ENCODE data around the gene CEACAM16. TPM values are rescaled to one million over a fixed set of nuclear protein-coding genes. Genes with fewer than 3 reads are reported as not detected.

Gene CEACAM16
- total and polyA plus RNA-seq, 10 of the 15 experiments (the other 5 are each of a cell fraction or from before 2014, with no cell fraction given) = not detected

DNA sequence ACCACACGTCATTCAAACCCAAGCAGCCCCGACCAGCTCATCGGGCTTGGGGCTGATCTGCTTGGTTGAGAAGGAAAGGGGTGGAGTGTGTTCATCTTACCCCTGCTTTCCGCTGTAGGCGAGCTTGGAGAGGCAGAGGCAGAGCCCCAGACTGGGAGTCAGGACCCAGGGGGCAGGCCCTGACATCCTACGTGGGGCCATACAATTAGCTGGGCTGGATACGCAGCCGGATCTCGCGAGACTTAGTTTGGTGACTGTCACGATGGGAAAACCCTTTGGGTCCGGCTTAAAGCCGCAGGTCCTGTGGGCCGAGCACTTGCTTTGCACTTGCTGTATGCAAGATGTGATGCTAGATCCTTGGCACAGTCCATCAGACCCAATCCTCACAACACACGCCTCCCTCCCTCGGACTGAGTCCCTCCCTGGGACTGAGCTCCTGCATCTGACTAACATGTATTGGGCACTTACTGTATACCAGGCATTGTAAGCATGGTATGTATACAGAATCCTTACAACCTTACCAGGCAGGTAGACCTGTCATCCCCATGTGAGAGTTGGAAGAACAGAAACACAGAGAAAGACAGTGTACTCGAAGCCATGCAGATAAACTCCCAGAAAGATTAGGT, 3.7 kb downstream of the CEACAM16 start (continued):
- no peak for TF ChIP-seq SRF (IDR thresholded peaks at IDR 0.05; ENCODE audit: low read depth in 2 of 2, low read length in 2 of 2)

- intact Hi-C loops (cut with micrococcal nuclease; ENCODE audit: unreplicated experiment) (no loop called here), in situ Hi-C loops (cut with MboI) (no loop called here)
- no peaks in the 10 kb centered on the region for H3K27me3 ChIP-seq (replicated peaks in 1 of 2; ENCODE audit: control insufficient read depth in 2 of 2, insufficient read depth in 2 of 2, low read length in 1 of 2)
- POLR2A ChIA-PET = no interaction called here
- 71% methylated on average over 21 of the region's 28 CpGs for WGBS (ENCODE audit: insufficient coverage, insufficient replicate concordance, low lambda C conversion rate, missing lambda C conversion rate)
- no peak overlapping the region for H3K4me3 ChIP-seq
- SMC1A ChIA-PET (ENCODE audit: uncharacterized antibody, unreplicated experiment) = interaction anchor here (1.4 kb wide), 1 partner anchor 104 kb away, joined by 3 read pairs; no protein-coding TSS in a partner anchor
- no peaks in the 10 kb centered on the region for H3K79me2 ChIP-seq (ENCODE audit: control insufficient read depth, insufficient read depth, low read length)
- H3K9me3 ChIP-seq (replicated peaks; ENCODE audit: control insufficient read depth, insufficient read depth, low read length) = no peaks in the 10 kb centered on the region
- no peaks in the 10 kb centered on the region for H3K36me3 ChIP-seq (ENCODE audit: control insufficient read depth in 2 of 2, insufficient read depth in 2 of 2, low read length in 1 of 2)
- CTCF ChIA-PET = no interaction called here
- no peak overlapping the region for H3K27ac ChIP-seq (ENCODE audit: control insufficient read depth, insufficient read depth)
- H3K4me1 ChIP-seq (ENCODE audit: control insufficient read depth, insufficient read depth, low read length) = no peaks in the 10 kb centered on the region; the same call in 1 of the 2 replicates
- no TSS peak for BruUV-seq (replicated peaks)
- no peak overlapping the region for H3K9ac ChIP-seq (ENCODE audit: control insufficient read depth, insufficient read depth, low read length)
- H4K20me1 ChIP-seq (ENCODE audit: control insufficient read depth, insufficient read depth) = no peaks in the 10 kb centered on the region
- H2AFZ ChIP-seq (ENCODE audit: control insufficient read depth, low read depth, low read length) = no peak overlapping the region
- no peak for FAIRE-seq
- DNase-seq (ENCODE audit: low read depth, low spot score) = no peak
- ATAC-seq = no peak
- H3K4me2 ChIP-seq (ENCODE audit: control insufficient read depth, insufficient read depth) = no peak overlapping the region
- RAD21 ChIA-PET (ENCODE audit: unreplicated experiment) = no interaction called here
- TF ChIP-seq ZNF384 (IDR thresholded peaks at IDR 0.05; ENCODE audit: borderline replicate concordance, low read depth, low read length) (no peak), POLR2AphosphoS5 (IDR thresholded peaks at IDR 0.05; ENCODE audit: low read length) (no peak), SIN3A (IDR thresholded peaks at IDR 0.05; ENCODE audit: low read depth, low read length) (no peak), HDAC6 (IDR thresholded peaks at IDR 0.05; ENCODE audit: unreplicated experiment) (no peak), JUND (IDR thresholded peaks at IDR 0.05; ENCODE audit: low read depth, low read length) (no peak), RAD51 (IDR thresholded peaks at IDR 0.05) (no peak), STAT1 (conservative IDR thresholded peaks at IDR 0.05) (no peak), CBX5 (IDR thresholded peaks at IDR 0.05; ENCODE audit: low read depth) (no peak), RBBP5 (conservative IDR thresholded peaks at IDR 0.05) (no peak), NR2F1 (conservative IDR thresholded peaks at IDR 0.05) (no peak), ZNF687 (IDR thresholded peaks at IDR 0.05) (no peak), FOXK2 (IDR thresholded peaks at IDR 0.05) (no peak), CHD4 (IDR thresholded peaks at IDR 0.05) (no peak), PML (IDR thresholded peaks at IDR 0.05; ENCODE audit: low read length) (no peak), ESRRA (IDR thresholded peaks at IDR 0.05; ENCODE audit: low read length) (no peak)
- TF ChIP-seq, protein P1, sequence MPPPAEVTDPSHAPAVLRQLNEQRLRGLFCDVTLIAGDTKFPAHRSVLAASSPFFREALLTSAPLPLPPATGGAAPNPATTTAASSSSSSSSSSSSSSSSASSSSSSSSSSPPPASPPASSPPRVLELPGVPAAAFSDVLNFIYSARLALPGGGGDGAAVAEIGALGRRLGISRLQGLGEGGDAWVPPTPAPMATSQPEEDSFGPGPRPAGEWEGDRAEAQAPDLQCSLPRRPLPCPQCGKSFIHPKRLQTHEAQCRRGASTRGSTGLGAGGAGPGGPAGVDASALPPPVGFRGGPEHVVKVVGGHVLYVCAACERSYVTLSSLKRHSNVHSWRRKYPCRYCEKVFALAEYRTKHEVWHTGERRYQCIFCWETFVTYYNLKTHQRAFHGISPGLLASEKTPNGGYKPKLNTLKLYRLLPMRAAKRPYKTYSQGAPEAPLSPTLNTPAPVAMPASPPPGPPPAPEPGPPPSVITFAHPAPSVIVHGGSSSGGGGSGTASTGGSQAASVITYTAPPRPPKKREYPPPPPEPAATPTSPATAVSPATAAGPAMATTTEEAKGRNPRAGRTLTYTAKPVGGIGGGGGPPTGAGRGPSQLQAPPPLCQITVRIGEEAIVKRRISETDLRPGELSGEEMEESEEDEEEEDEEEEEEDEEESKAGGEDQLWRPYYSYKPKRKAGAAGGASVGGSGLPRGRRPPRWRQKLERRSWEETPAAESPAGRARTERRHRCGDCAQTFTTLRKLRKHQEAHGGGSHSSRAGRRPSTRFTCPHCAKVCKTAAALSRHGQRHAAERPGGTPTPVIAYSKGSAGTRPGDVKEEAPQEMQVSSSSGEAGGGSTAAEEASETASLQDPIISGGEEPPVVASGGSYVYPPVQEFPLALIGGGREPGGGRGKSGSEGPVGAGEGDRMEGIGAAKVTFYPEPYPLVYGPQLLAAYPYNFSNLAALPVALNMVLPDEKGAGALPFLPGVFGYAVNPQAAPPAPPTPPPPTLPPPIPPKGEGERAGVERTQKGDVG (CRISPR knock-in tag; IDR thresholded peaks at IDR 0.05) = no peak
Measured at GRCh38 chr19:44703336-44704078, 4.6 kb downstream of the CEACAM16 start.

Measured in GM12878 (cell line).